WTC11 (cell line): ENCODE results near the gene RBM7. TPM values are rescaled to one million over a fixed set of nuclear protein-coding genes. Genes with fewer than 3 reads are reported as not detected.
A peak's percentile ranks its signal among the peaks of the same experiment; 100 is the strongest.

Experiments used
- ATAC-seq: fragments of 200-7000 bp; cut with Tn5 transposase; 2 replicates; pipeline ENCODE4 v1.10.0; 2021; ENCODE audit warnings: mild to moderate bottlenecking, moderate library complexity
- CTCF ChIA-PET: fragments of 300-600 bp; sonication (Branson Sonifier 250); formaldehyde crosslinking; loops from one replicate; lab custom pipeline; 2021; ENCODE audit warnings: antibody characterized with exemption; lab: Charles Lee
- POLR2A ChIA-PET: fragments of 350-600 bp; sonication (Branson Sonifier 250); formaldehyde crosslinking; loops from one replicate; lab custom pipeline; 2021; ENCODE audit warnings: antibody characterized with exemption; lab: Charles Lee
- DNase-seq: peaks from one replicate; pipeline ENCODE4 v3.0.0; 2021; ENCODE audit warnings: low spot score
- H3K27ac Mint-ChIP-seq: 2 replicates; pipeline ENCODE4 v1.8.0; 2021; ENCODE audit warnings: mixed read lengths
- H3K27me3 Mint-ChIP-seq: 2 replicates; pipeline ENCODE4 v1.8.0; 2021; ENCODE audit warnings: low read depth, mild to moderate bottlenecking, moderate library complexity, mixed read lengths
- H3K36me3 Mint-ChIP-seq: 2 replicates; pipeline ENCODE4 v1.8.0; 2021; ENCODE audit warnings: mixed read lengths
- H3K4me1 Mint-ChIP-seq: 2 replicates; pipeline ENCODE4 v1.8.0; 2022; ENCODE audit warnings: mixed read lengths
- H3K4me3 Mint-ChIP-seq: 2 replicates; pipeline ENCODE4 v1.8.0; 2021; ENCODE audit warnings: mild to moderate bottlenecking, moderate library complexity, mixed read lengths
- H3K9me3 Mint-ChIP-seq: 2 replicates; pipeline ENCODE4 v1.8.0; 2021; ENCODE audit warnings: mixed read lengths
- ARID4B ChIP-seq: sonication (generic); formaldehyde crosslinking; IDR thresholded peaks from 2 replicates; pipeline ENCODE4 v1.8.0; 2023; ENCODE audit warnings: missing genetic modification reagents, mild to moderate bottlenecking, borderline replicate concordance
- ATF3 ChIP-seq: sonication (generic); formaldehyde crosslinking; conservative IDR thresholded peaks from 2 replicates; pipeline ENCODE4 v1.8.1; 2022; ENCODE audit warnings: mild to moderate bottlenecking, missing genetic modification reagents
- CDX4 ChIP-seq: fragments of 250-450 bp; sonication (Bioruptor Pico); IDR thresholded peaks from 2 replicates; pipeline ENCODE4 v1.9.0; 2021; ENCODE audit warnings: moderate library complexity, mild to moderate bottlenecking, inconsistent platforms, borderline replicate concordance
- CREB1 ChIP-seq: sonication (generic); formaldehyde crosslinking; IDR thresholded peaks from 2 replicates; pipeline ENCODE4 v1.8.0; 2023; ENCODE audit warnings: mild to moderate bottlenecking, missing genetic modification reagents
- CREM ChIP-seq: sonication (generic); formaldehyde crosslinking; IDR thresholded peaks from 2 replicates; pipeline ENCODE4 v1.8.1; 2022; ENCODE audit warnings: mild to moderate bottlenecking, missing genetic modification reagents, moderate library complexity
- IRF2 ChIP-seq: sonication (generic); formaldehyde crosslinking; IDR thresholded peaks from 2 replicates; pipeline ENCODE4 v1.8.0; 2022; ENCODE audit warnings: low read depth, missing genetic modification reagents, borderline replicate concordance
- NFATC4 ChIP-seq: fragments of 250-450 bp; sonication (Bioruptor Pico); IDR thresholded peaks from 2 replicates; pipeline ENCODE4 v1.9.0; 2021; ENCODE audit warnings: mild to moderate bottlenecking
- NFE2L1 ChIP-seq: sonication (generic); formaldehyde crosslinking; IDR thresholded peaks from 2 replicates; pipeline ENCODE4 v1.8.1; 2023; ENCODE audit warnings: missing genetic modification reagents
- NFYB ChIP-seq: sonication (generic); formaldehyde crosslinking; conservative IDR thresholded peaks from 2 replicates; pipeline ENCODE4 v1.8.0; 2022; ENCODE audit warnings: low read depth, missing genetic modification reagents
- NR2C2 ChIP-seq: sonication (generic); formaldehyde crosslinking; IDR thresholded peaks from 2 replicates; pipeline ENCODE4 v1.8.0; 2022; ENCODE audit warnings: mild to moderate bottlenecking, missing genetic modification reagents
- NR3C1 ChIP-seq: sonication (generic); formaldehyde crosslinking; conservative IDR thresholded peaks from 2 replicates; pipeline ENCODE4 v1.8.1; 2023; ENCODE audit warnings: low read depth, mild to moderate bottlenecking, missing genetic modification reagents
- RORB ChIP-seq: fragments of 250-450 bp; sonication (Bioruptor Pico); IDR thresholded peaks from 2 replicates; pipeline ENCODE4 v1.9.0; 2021; ENCODE audit warnings: mild to moderate bottlenecking
- SMAD3 ChIP-seq: sonication (generic); formaldehyde crosslinking; IDR thresholded peaks from 2 replicates; pipeline ENCODE4 v1.8.0; 2022; ENCODE audit warnings: missing genetic modification reagents, mild to moderate bottlenecking, borderline replicate concordance
- TEAD1 ChIP-seq: sonication (generic); formaldehyde crosslinking; IDR thresholded peaks from 2 replicates; pipeline ENCODE4 v1.8.0; 2022; ENCODE audit warnings: mild to moderate bottlenecking, missing genetic modification reagents
- TEAD4 ChIP-seq: sonication (generic); formaldehyde crosslinking; IDR thresholded peaks from 2 replicates; pipeline ENCODE4 v1.8.0; 2022; ENCODE audit warnings: mild to moderate bottlenecking, missing genetic modification reagents
- TP53 ChIP-seq: sonication (generic); formaldehyde crosslinking; IDR thresholded peaks from 2 replicates; pipeline ENCODE4 v1.8.1; 2023; ENCODE audit warnings: mild to moderate bottlenecking, missing genetic modification reagents
- USF1 ChIP-seq: sonication (generic); formaldehyde crosslinking; IDR thresholded peaks from 2 replicates; pipeline ENCODE4 v1.8.0; 2022; ENCODE audit warnings: mild to moderate bottlenecking, missing genetic modification reagents
- ZNF121 ChIP-seq: sonication (generic); formaldehyde crosslinking; IDR thresholded peaks from 2 replicates; pipeline ENCODE4 v1.8.0; 2023; ENCODE audit warnings: missing genetic modification reagents
- ZNF232 ChIP-seq: sonication (generic); formaldehyde crosslinking; IDR thresholded peaks from 2 replicates; pipeline ENCODE4 v1.8.0; 2022; ENCODE audit warnings: mild to moderate bottlenecking, missing genetic modification reagents
- ZNF396 ChIP-seq: fragments of 250-450 bp; sonication (Bioruptor Pico); IDR thresholded peaks from 2 replicates; pipeline ENCODE4 v1.8.0; 2021; ENCODE audit warnings: mild to moderate bottlenecking, moderate library complexity, borderline replicate concordance
- total RNA-seq: library from RNA; stranded (reverse); gene quantifications from 3 replicates; pipeline ENCODE4 v1.2.3, GENCODE V29; 2021
- TF ChIP-seq, protein P1 (sequence below): sonication (generic); formaldehyde crosslinking; IDR thresholded peaks from 2 replicates; pipeline ENCODE4 v1.8.1; 2022; ENCODE audit warnings: mild to moderate bottlenecking, moderate library complexity, missing genetic modification reagents
- TF ChIP-seq, protein P2 (sequence below): sonication (generic); formaldehyde crosslinking; IDR thresholded peaks from 2 replicates; pipeline ENCODE4 v1.8.0; 2023; ENCODE audit warnings: missing genetic modification reagents
- TF ChIP-seq, protein P3 (sequence below): sonication (generic); formaldehyde crosslinking; IDR thresholded peaks from 2 replicates; pipeline ENCODE4 v1.8.1; 2023; ENCODE audit warnings: mild to moderate bottlenecking, missing genetic modification reagents
- TF ChIP-seq, protein P4 (sequence below): sonication (generic); formaldehyde crosslinking; conservative IDR thresholded peaks from 2 replicates; pipeline ENCODE4 v1.8.1; 2023; ENCODE audit warnings: mild to moderate bottlenecking, low read depth, missing genetic modification reagents, moderate library complexity

The RBM7 gene
- total RNA-seq, 1 experiment from 2014 or later: 38.1 TPM

DNA sequence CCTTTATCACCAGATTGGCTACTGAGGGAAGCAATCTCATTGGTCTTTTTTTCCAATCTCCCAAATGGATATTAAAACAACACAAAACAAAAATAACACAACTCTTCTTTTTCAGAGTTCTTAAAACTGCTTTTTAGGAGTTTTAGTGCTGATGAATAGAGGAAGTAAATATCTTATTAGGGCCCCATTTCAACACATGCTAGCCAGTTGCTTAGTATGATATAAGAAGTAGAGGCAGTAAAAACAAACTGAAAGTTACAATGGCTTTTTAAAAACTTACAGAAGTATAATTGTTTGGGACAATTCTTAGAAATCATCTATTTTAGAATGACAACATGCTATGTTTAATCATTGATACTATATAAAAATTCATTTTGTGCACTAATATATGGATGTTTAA, 3.5 kb upstream of the RBM7 start:
- POLR2A ChIA-PET: no interaction called here
- H3K27ac Mint-ChIP-seq: peak overlapping the region; percentile 2; the same call in 1 of the 2 replicates
- peaks cover 45% of the 10 kb centered on the region for H3K4me1 Mint-ChIP-seq
- peaks cover 1% of the 10 kb centered on the region for H3K36me3 Mint-ChIP-seq
- H3K9me3 Mint-ChIP-seq: peaks cover 4% of the 10 kb centered on the region
- DNase-seq (no peak), ATAC-seq (no peak)
- no peak overlapping the region for H3K4me3 Mint-ChIP-seq
- H3K27me3 Mint-ChIP-seq: no peaks in the 10 kb centered on the region
- CTCF ChIA-PET: no interaction called here
- TF ChIP-seq SMAD3 (CRISPR knock-in tag) (no peak), NFE2L1 (no peak), TEAD4 (CRISPR knock-in tag) (no peak), ZNF232 (CRISPR knock-in tag) (no peak), ARID4B (CRISPR knock-in tag) (no peak)
- TF ChIP-seq, all 79 proteins: peak for 0

- peaks cover 4% of the 10 kb centered on the region for H3K36me3 Mint-ChIP-seq
- H3K27ac Mint-ChIP-seq: no peak overlapping the region; the same call in 1 of the 2 replicates
- ATAC-seq (no peak), DNase-seq (no peak)
- POLR2A ChIA-PET: no interaction called here
- peaks cover 4% of the 10 kb centered on the region for H3K9me3 Mint-ChIP-seq
- no peaks in the 10 kb centered on the region for H3K27me3 Mint-ChIP-seq
- no peak overlapping the region for H3K4me3 Mint-ChIP-seq
- TF ChIP-seq NR2C2 (CRISPR knock-in tag) (no peak), ZNF232 (CRISPR knock-in tag) (no peak), TEAD1 (no peak), CREM (no peak), ATF3 (no peak), RORB (no peak), IRF2 (CRISPR knock-in tag) (no peak), TP53 (CRISPR knock-in tag) (no peak), NFYB (no peak), NR3C1 (CRISPR knock-in tag) (no peak), ZNF121 (CRISPR knock-in tag) (no peak), ZNF396 (CRISPR knock-in tag) (no peak), CDX4 (no peak), CREB1 (CRISPR knock-in tag) (no peak), USF1 (CRISPR knock-in tag) (no peak), NFATC4 (CRISPR knock-in tag) (no peak)
- TF ChIP-seq, protein P1, sequence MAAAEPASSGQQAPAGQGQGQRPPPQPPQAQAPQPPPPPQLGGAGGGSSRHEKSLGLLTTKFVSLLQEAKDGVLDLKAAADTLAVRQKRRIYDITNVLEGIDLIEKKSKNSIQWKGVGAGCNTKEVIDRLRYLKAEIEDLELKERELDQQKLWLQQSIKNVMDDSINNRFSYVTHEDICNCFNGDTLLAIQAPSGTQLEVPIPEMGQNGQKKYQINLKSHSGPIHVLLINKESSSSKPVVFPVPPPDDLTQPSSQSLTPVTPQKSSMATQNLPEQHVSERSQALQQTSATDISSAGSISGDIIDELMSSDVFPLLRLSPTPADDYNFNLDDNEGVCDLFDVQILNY (CRISPR knock-in tag): no peak
- TF ChIP-seq, protein P2, sequence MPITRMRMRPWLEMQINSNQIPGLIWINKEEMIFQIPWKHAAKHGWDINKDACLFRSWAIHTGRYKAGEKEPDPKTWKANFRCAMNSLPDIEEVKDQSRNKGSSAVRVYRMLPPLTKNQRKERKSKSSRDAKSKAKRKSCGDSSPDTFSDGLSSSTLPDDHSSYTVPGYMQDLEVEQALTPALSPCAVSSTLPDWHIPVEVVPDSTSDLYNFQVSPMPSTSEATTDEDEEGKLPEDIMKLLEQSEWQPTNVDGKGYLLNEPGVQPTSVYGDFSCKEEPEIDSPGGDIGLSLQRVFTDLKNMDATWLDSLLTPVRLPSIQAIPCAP: no peak
- TF ChIP-seq, protein P3, sequence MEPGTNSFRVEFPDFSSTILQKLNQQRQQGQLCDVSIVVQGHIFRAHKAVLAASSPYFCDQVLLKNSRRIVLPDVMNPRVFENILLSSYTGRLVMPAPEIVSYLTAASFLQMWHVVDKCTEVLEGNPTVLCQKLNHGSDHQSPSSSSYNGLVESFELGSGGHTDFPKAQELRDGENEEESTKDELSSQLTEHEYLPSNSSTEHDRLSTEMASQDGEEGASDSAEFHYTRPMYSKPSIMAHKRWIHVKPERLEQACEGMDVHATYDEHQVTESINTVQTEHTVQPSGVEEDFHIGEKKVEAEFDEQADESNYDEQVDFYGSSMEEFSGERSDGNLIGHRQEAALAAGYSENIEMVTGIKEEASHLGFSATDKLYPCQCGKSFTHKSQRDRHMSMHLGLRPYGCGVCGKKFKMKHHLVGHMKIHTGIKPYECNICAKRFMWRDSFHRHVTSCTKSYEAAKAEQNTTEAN (CRISPR knock-in tag): no peak
- TF ChIP-seq, protein P4, sequence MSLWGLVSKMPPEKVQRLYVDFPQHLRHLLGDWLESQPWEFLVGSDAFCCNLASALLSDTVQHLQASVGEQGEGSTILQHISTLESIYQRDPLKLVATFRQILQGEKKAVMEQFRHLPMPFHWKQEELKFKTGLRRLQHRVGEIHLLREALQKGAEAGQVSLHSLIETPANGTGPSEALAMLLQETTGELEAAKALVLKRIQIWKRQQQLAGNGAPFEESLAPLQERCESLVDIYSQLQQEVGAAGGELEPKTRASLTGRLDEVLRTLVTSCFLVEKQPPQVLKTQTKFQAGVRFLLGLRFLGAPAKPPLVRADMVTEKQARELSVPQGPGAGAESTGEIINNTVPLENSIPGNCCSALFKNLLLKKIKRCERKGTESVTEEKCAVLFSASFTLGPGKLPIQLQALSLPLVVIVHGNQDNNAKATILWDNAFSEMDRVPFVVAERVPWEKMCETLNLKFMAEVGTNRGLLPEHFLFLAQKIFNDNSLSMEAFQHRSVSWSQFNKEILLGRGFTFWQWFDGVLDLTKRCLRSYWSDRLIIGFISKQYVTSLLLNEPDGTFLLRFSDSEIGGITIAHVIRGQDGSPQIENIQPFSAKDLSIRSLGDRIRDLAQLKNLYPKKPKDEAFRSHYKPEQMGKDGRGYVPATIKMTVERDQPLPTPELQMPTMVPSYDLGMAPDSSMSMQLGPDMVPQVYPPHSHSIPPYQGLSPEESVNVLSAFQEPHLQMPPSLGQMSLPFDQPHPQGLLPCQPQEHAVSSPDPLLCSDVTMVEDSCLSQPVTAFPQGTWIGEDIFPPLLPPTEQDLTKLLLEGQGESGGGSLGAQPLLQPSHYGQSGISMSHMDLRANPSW (CRISPR knock-in tag): no peak
- TF ChIP-seq, all 79 proteins: peak for 0
- peaks cover 47% of the 10 kb centered on the region for H3K4me1 Mint-ChIP-seq
- CTCF ChIA-PET: no interaction called here
Observed at GRCh38 chr11:114397349-114397982, 3.0 kb upstream of the RBM7 start.
